HG02610 (cell line): ENCODE results near the gene ERBB4.
A peak's percentile ranks its signal among the peaks of the same experiment; 100 is the strongest.

Source experiments
- ATAC-seq: cut with Tn5 transposase; IDR thresholded peaks from one replicate; pipeline ENCODE4 v1.9.1; 2021; ENCODE audit warnings: mild to moderate bottlenecking, moderate library complexity; ENCODE audit not compliant: unreplicated experiment

ERBB4 gene

DNA sequence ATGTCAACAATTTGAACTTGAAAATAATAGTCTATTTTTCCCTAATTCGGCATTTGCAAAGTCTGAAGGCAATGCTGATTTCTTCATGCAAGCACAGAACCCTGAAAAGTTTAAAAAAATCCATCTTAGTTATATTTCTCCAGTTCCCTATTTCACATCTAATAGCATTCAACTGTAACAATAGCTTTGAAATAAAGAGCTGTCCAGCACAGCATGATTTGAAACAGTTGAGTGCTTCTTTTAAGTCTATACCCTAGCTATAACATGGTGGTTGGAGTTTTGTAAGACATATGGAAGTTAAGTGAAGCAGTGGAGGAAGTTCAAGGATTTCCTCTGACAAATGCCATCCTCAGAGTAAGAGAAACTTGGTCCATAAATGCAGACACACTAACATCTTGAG lies 691.9 kb downstream of the ERBB4 start:
- ATAC-seq, result no peak

DNA sequence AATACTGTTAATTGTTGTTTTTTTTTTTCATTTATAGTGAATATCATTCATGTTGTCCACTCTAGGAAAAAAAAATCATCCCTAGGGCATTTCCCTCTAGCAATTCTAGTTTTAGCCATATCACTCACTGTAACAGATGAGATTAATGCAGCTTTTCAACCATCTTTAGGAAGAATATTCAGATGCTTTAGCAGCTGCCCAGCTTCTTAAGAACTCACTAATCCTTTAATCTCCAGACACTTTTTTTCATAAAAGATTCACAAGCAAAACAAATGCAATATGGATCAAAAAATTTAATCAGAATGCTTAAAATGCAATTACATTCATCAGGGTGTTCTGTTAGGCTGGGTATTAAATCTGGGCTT lies 692.6 kb downstream of the ERBB4 start:
- no peak for ATAC-seq

DNA sequence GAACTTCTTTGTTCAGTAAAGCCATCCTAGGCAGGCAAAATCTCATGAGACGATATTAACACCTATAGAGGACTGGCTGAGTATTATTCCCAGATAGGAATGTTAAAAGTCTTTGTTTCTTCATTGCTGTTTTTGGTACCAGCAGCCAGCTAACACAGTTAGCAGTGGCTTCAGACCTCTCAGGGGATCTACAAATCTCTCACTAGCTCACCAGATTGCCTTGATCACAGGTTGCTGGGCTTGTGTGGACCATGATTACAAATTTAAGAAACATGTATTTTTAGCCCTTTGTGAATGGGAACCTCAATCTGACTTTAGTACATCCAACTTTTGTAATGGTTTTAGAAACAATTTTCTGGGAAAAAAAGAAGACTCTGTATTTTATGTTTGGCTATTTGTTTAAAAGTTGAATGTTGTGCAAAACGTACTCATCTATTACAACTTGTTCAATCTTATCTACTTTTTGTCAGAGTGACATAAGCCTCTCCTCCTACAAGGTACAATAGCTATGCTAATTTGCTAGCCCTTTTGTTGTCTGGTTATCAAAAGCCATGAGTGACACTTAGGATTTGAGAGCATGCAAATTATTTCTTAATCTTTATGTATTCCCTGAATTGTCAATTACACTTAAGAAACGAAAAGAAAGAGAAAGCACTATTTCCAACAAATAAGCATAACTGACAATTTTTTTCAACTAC lies 693.1 kb downstream of the ERBB4 start:
- no peak for ATAC-seq

DNA sequence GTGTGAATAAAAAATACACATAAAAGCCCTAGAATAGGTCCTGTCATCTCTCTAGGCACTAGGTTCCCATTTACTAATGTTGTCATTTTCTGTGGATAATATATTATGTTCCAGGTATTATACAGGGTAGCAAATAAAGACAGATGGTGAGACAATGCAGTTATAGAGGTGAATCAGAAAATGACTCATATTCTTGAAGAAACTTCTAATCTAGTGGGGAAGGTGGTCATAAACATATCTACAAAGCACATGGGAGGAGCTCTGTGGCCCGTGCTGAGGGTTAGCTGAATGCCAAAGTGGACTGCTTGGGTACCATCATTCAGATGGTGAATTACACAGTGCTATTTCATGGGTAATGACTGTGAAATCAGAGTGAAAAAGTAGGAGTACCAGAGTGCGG lies 700.9 kb downstream of the ERBB4 start:
- ATAC-seq, result no peak

DNA sequence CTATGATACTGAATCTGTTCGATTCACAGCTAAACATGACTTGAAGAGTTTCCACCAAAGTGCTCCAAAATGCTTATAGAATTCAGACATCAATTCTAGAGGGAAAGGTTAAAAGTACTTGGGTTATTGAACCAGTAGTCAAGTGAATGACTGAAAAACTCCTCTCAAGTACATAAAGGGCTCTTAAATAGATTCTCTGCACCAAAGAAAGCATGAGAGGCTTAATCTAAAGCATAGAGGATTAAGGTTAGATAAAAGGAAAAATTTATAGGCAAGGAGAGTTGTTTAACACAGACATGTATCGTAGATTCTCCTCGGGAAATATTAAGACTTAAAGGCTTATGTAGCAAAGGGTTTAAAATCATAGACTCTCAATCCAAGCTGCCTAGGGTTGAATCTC lies 701.4 kb downstream of the ERBB4 start:
- ATAC-seq, result no peak

DNA sequence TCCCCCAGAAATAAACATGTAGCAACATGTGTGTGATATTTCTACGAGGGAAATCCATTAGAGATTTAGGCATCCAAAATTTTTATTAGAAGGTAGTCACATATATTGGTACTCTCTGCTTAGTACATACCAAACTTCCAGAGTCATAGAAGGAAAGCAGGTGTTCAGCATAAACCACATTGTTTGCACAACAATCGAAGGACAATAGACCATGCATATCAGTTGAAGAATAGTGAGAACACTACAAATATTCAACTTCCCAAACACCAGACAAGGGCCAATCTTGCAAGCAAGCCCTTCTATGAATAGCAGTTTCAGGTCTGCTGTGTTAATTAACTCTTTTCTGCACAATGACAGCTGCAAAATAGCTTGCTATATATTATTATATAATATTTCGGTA lies 702.2 kb downstream of the ERBB4 start:
- ATAC-seq, result peak; percentile 41

DNA sequence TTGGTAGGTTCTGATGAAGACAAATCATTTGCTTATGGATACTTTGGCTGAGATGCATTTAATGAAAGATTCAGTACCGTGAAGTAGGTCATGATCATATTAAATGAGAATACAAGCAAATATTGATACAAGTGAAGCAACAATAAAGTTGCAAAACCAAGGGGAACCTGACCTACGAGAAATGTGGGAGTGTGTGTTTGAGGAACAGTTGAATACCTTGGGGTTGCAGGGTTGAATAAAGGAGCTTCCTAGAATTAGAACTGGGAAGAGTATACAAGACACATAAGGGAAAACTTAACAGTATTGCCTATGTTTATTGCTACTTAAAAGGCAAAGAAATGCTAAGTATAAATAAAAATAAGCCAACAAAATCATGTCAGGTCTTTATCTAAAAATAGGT lies 702.9 kb downstream of the ERBB4 start:
- no peak for ATAC-seq

DNA sequence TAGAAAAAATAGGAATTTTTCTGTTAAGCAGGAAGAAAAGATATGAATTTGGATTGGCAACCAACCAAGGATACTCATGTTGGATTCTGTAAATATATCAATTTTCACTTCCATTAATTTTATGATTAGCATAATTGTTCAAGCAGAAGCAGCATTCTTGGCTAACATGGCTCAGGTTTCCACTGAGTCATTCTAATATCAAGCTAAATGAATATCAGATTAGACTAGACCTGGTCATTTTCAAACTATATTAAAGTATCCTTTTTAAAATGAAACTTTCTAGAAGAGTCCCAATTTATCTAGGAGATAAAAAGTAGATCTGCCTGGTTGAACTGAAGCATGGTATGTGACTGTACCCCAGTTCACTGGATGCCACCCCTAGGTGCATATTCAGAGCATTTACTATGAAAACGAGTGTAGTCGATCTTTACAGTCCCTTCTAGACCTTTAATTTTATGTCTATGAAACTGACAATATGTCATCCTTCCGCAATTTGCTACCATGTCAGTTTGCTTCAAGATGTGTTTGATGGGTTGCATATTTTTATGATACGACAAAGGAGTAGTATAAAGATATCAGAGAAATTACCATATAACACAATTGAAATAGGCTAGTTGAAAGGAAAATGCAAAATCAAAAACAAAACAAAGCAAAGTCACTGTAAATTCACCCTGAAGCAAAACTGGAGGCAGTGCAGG lies 704.9 kb downstream of the ERBB4 start:
- no peak for ATAC-seq

DNA sequence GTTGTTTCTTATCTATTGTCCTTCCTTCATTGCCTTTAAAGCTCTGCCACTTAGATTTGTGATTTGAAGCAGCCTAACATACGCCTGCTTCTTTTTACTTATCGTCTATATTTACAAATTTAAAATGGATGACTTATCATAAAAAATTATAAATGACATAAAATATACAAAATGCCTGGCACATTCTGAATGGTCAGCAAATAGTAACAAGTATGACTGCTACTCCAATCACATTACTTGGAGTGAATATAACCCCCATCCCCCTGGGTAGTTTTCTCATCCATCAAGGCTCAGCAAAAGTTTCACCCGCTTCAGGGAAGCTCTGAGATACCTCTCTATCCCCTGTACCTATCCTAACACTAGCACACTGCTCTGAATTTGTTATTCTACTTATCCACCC lies 708.9 kb downstream of the ERBB4 start:
- no peak for ATAC-seq

DNA sequence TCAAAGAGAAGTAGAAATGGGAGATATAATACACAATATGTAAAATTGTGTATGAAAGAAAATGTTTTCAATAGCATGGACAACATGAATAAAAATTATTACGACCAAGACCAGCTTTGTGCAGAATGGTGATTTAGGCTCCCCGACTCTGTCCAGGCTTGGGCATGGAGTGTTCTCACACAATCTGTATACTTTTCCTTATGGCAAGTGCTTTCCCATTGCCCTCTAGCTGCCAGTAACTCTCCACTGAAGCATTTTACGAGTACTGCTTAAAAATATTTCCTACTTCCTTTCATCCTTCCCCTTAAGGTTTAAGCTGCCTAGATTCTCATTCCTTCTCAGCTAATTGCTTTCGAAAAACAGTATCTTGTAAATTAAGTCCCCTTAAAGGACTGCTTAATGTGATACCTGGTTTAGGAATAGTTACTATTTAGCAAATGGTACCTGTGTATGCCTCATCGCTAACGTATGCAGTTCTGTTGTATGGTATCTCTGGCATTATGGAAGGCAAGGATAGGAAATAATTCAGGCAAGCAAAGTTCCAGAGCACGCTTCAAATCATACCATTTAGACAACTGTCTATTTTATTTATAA lies 714.6 kb downstream of the ERBB4 start:
- no peak for ATAC-seq

DNA sequence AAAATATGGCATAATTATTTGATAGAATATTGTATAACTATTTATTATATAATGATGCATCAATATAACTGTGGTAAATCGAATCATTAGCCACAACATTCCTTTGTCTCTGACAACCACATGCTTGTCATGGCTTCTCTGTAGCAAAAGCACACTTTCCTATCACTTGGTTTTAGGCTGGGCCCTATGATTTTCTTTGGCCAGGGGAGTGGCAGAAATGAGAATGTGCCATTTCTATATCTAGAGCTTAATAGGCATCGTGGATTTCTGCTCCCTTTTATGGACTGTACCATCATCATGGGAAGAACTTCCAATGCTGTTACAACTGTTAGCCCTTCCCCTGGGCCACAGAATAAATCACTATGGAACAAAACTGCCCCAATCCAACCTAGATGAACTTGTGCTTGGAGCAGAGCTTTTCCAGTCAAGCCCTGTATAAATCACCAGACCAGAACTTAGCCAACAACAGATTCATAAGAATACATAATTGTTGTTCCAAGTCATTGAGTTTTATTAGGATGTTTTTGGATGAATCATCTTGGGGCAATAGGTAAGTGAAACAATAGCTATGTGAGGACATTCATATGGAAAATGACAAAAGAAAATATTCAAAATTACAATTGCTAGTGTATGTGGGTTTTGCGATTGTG lies 715.8 kb downstream of the ERBB4 start:
- ATAC-seq, result no peak

DNA sequence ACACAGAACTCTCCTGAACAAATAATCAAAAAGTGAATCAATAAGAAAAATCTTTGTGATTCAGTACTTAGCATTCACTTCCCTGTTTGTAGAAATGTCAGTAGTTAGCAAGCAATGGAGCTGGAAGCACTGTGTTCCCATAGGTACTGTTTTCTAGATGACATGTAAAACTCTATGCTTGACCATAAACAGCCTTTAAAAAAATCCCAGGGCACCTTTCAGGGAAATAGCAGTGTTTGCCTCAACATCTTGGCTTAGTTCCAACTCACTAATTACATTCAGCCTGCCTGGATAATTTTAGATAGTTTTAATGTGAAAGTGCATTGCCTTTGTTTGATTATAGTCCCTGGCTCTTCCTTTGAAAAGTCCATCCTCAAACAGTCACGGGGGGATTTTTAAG lies 721.8 kb downstream of the ERBB4 start:
- no peak for ATAC-seq

DNA sequence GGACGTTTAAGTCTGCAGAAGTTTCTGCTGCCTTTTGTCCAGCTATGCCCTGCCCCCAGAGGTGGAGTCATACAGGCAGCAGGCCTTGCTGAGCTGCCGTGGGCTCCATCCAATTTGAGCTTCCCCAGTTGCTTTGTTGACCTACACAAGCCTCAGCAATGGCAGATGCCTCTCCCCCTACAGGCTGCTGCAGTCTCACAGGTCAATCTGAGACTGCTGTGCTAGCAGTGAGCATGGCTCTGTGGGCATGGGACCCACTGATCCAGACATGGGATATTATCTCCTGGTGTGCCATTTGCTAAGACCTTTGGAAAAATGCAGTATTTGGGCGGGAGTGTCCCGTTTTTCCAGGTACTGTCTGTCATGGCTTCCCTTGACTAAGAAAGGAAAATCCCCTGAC lies 726.0 kb downstream of the ERBB4 start:
- ATAC-seq, result no peak

DNA sequence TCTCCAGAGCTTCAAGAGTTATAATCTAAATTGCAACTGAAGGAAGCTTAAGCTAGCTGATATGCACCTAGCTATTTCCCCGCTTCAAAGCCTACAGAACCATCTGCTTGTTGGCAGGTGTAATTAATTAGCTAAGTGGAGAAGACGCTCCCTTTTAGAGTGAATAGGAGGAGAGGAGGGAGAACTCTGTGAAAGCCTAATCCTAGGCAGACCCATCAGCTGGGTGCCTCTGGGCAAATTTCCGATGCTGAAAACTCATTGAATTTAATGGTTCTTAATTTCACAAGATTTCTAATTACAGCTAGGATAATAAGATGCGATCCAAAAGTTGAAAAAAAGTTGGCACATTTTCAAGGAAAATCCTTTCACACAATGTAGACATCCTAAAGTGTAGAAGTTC lies 735.9 kb downstream of the ERBB4 start:
- ATAC-seq, result no peak

DNA sequence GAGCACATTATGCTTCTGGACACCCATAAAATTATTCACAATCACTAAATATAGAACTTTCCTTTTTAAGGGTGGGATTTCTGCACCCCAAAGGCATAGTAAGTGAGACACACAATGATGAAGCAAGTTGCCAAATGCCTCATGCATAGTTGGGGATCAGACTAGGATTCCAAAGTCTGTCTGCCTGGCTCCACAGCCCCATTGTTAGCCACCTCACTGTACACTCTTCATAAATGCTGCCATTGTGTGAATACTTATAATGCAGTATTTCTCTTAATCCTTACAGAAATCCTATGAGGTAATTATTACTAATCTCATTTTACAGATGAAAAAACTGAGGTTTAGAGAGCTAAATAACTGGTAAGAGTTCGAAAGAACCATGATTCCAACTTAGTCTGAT lies 738.6 kb downstream of the ERBB4 start:
- no peak for ATAC-seq

DNA sequence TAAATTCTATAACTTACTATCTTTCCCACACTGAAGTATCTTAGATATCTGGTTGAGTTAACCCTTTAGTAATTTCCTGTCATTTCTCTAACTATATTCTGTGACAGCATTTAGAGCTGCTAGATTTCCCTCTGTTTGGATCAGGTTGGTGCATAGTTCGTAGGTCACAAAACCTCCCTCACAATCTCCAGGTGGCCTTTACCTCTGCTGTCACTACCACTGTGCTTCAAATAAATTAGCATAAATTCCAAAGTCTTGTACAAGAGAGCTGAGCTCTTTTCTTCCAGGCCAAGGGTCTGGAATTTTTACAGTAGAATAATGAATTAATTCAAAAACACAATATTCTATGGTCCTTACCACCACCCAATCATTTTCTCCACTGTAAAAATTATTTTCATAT lies 739.7 kb downstream of the ERBB4 start:
- no peak for ATAC-seq

DNA sequence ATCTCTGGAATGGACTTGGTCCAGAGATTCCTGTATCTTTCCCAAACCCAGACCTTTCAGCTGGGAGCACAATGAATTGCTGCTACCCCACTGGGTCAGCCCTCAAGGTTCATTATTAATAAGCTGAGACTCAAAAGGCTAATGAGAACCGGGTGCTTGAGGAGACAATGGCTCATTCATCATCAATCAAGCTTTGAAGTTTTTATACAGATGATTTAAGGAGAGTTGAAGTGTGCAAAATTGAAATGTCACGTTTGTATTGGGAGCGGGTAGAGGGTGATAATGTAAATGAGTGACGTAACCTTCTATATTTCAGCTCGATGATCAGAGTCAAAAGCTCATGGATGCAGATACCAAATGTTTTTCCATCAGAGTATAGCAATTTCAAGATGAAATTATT lies 744.9 kb downstream of the ERBB4 start:
- ATAC-seq, result no peak

DNA sequence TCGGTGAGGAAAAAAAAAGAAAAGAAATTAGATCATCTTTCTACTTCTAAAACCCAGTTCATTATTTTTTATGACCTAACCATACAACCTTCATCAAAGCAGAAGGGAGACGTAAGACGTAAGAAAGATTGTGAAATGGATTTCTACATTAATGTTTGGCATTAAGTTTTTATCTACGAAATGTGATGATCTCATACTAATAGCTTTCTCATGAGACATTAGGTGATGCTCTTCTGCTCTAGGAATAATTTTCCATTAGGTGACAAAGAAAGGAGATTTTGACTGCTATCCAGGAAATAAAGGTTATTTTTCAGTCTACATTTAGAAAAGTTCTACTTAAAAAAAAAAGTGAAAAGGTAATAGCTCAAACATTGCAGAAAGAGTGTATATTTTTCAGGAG lies 748.6 kb downstream of the ERBB4 start:
- ATAC-seq, result no peak

DNA sequence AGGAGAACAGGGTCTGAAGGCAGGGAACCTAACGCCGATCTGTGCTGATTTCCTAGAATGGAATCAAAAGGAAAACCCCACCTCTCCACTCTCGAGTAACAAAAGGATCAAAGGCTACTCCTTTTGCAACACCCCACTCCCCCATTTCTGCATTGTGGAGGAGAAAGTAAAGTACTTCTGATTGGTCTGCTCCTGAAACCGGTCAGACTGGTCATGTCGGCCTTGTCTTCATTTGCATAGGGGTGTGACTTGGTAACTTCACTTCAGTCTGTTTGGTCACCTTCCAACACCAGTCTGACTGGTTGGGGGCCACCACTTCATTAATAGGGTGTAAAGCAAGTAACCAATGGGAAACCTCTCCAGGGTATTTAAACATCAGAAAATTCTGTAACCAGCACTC lies 771.9 kb downstream of the ERBB4 start:
- ATAC-seq, result no peak

DNA sequence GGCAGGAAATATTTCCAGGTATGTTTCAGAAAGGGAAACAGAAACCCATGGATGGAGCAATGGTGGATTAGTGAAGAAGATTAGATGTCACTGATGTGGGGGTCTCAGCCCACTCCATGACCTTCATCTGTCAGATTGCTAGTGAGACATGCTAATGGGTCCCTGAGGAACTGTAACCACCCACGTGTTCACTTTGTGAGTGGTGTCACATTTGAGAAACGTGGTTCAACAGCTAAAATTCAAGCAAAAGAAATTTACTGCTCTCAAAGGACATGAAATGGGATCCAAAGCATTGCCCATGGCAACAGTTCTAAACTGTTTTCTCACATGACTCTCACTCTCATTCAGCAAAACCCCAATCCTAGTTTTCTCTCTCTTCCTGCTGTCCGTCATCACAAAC lies 776.1 kb downstream of the ERBB4 start:
- ATAC-seq, result no peak

DNA sequence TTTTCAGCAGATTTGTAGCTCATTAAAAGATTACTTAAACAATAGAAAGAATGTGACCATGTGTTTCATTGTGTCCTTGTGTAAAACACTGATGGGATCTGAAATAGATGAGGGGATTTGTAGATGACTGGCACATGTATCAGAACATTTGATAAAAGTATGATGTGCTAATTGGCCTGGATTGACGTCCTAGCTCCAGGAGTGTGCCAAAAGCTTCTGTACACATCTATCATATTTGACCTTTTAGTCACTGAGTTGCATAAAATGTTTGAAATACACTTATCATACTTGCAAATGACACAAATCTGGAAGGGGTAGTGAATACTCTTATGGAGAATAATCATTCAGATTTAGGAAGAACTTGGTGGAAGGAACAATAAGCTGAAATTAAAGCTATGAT lies 778.5 kb downstream of the ERBB4 start:
- no peak for ATAC-seq

DNA sequence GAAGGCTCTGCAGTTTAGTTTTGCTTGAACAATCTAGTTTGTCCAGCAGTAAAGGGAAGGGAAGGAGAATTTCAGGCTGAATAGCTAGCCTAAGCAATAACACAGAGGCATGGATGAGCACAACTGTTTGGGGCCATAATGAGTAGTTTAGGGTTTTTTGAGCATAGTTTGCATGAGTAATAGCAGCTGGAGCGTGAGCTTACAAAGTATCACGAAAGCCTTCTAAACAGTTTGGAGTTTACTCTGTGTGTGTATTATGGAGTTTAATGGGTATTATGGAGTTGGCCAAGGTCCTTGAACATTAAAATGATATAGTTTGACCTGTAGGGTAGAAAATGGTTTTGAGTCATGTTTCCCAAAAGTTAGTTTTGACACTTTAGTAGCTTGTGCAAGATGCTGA lies 782.3 kb downstream of the ERBB4 start:
- no peak for ATAC-seq
